Liver (tissue), 9 donors: Measurements from ENCODE around the gene LGALS9C. TPM values are rescaled to one million over a fixed set of nuclear protein-coding genes. Genes with fewer than 3 reads are reported as not detected.
"Not testable (repeated sequence)": the region's sequence is repeated elsewhere in the genome, so short reads cannot be mapped to it uniquely, and the experiment has no call there.

Experiments used
- DNase-seq: peaks from one replicate; pipeline ENCODE4 v3.0.0-alpha.2; 2017; ENCODE audit warnings: low spot score
- H3K27ac ChIP-seq, 2 donors: one replicate each; pipeline ENCODE4 v1.7.0; 2013; ENCODE audit warnings: inconsistent platforms in 2 of 2, low read length in 2 of 2, control low read depth in 1 of 2, low read depth in 1 of 2, mild to moderate bottlenecking in 1 of 2
- H3K27me3 ChIP-seq, 4 donors: one replicate each; pipeline versions ENCODE4 v1.6.1 to v1.7.0; 2013; ENCODE audit warnings: low read length in 3 of 4, inconsistent platforms in 1 of 4, mild to moderate bottlenecking in 1 of 4, moderate library complexity in 1 of 4; ENCODE audit not compliant: control insufficient read depth in 4 of 4, insufficient read depth in 4 of 4
- H3K36me3 ChIP-seq, 4 donors: one replicate each; pipeline versions ENCODE4 v1.6.1 to v1.7.0; 2013; ENCODE audit warnings: low read length in 3 of 4, mild to moderate bottlenecking in 3 of 4, low read depth in 1 of 4, moderate library complexity in 1 of 4; ENCODE audit not compliant: control insufficient read depth in 4 of 4, insufficient read depth in 3 of 4
- H3K4me1 ChIP-seq, 4 donors: one replicate each; pipeline versions ENCODE4 v1.6.1 to v1.7.0; 2013; ENCODE audit warnings: low read length in 3 of 4, mild to moderate bottlenecking in 3 of 4, moderate library complexity in 1 of 4; ENCODE audit not compliant: control insufficient read depth in 4 of 4, insufficient read depth in 4 of 4
- H3K4me3 ChIP-seq, 3 donors: one replicate each; pipeline versions ENCODE4 v1.6.1 to v1.7.0; 2013; ENCODE audit warnings: low read length in 3 of 3, control low read depth in 1 of 3, low read depth in 1 of 3, mild to moderate bottlenecking in 1 of 3
- H3K9ac ChIP-seq, 2 donors: one replicate each; pipeline ENCODE4 v1.7.0; 2013; ENCODE audit warnings: low read length in 2 of 2, mild to moderate bottlenecking in 2 of 2, moderate library complexity in 2 of 2, control low read depth in 1 of 2, low read depth in 1 of 2
- H3K9me3 ChIP-seq, 4 donors: one replicate each; pipeline versions ENCODE4 v1.6.1 to v1.7.0; 2013; ENCODE audit warnings: low read length in 3 of 4; ENCODE audit not compliant: control insufficient read depth in 4 of 4
- HNF4A ChIP-seq, 2 donors: conservative IDR thresholded peaks; 2 replicates each; pipeline ENCODE4 v1.6.1; 2016; ENCODE audit warnings: antibody characterized with exemption in 2 of 2, mild to moderate bottlenecking in 2 of 2
- RAD21 ChIP-seq, 2 donors: IDR thresholded peaks; 2 replicates each; pipeline ENCODE4 v1.6.1; 2016; ENCODE audit warnings: antibody characterized with exemption in 2 of 2, mild to moderate bottlenecking in 2 of 2
- RXRA ChIP-seq, 2 donors: IDR thresholded peaks; 2 replicates each; pipeline ENCODE4 v1.6.1; 2017 to 2018; ENCODE audit warnings: antibody characterized with exemption in 2 of 2, mild to moderate bottlenecking in 1 of 2
- SP1 ChIP-seq: IDR thresholded peaks from 2 replicates; pipeline ENCODE4 v1.6.1; 2018; ENCODE audit warnings: antibody characterized with exemption, mild to moderate bottlenecking
- WGBS: extraction: QIAGEN DNeasy Blood & Tissue Kit; methylation state at CpG from one replicate; pipeline ENCODE4 v1.1.7; 2013; 5-methylcytosine and 5-hydroxymethylcytosine counted together
- polyA plus RNA-seq, 2 donors: library from polyadenylated mRNA; stranded (reverse) in 1 of 2; unstranded in 1 of 2; fragments of 200-250 nt in 1 of 2; fragments of >200 nt in 1 of 2; fragmentation: Nextera tagmentation in 1 of 2; extraction: Ambion mirVana in 1 of 2; gene quantifications; one replicate each; pipeline versions ENCODE4 v1.2.1 to v1.2.3, GENCODE V29; 2013 to 2015
- total RNA-seq, 2 donors: library from RNA; depleted of rRNA; stranded (reverse); fragments of >200 nt; gene quantifications; one replicate each; pipeline ENCODE4 v1.2.3, GENCODE V29; 2014
- donor health status: healthy.
- donor health status: healthy.
- donor health status: healthy.
- donor health status: healthy.
- donor health status: healthy.

Gene LGALS9C
- total and polyA plus RNA-seq, 4 donors, result 0.18 to 0.25 (median 0.24) TPM; not detected in 1

- not testable (repeated sequence) for H3K27me3 ChIP-seq, H3K9me3 ChIP-seq, H3K4me1 ChIP-seq, H3K4me3 ChIP-seq, H3K27ac ChIP-seq, H3K36me3 ChIP-seq, DNase-seq, H3K9ac ChIP-seq
- peak in 1 of 2 donors; percentile 14 for TF ChIP-seq RAD21 (IDR thresholded peaks at IDR 0.05)
- WGBS, result 89% methylated on average over 7 of the region's 9 CpGs
Measured at GRCh38 chr17:18525015-18525414, 48.4 kb downstream of the LGALS9C start.

GRCh38 chr17:18526168-18526800, 49.7 kb downstream of the LGALS9C start:
- H3K27me3 ChIP-seq, H3K27ac ChIP-seq, H3K9ac ChIP-seq, H3K4me1 ChIP-seq, H3K4me3 ChIP-seq, DNase-seq, H3K9me3 ChIP-seq, H3K36me3 ChIP-seq: not testable (repeated sequence)
- WGBS, result 93% methylated on average over 10 of the region's 12 CpGs

- not testable (repeated sequence) for H3K9me3 ChIP-seq, H3K4me1 ChIP-seq, H3K36me3 ChIP-seq, H3K9ac ChIP-seq, H3K27ac ChIP-seq, H3K27me3 ChIP-seq, DNase-seq, H3K4me3 ChIP-seq
- 88% methylated on average over 8 of the region's 8 CpGs for WGBS
Measured at GRCh38 chr17:18527354-18527753, 50.8 kb downstream of the LGALS9C start.

GRCh38 chr17:18528435-18528834, 51.8 kb downstream of the LGALS9C start:
- DNase-seq, result not testable (repeated sequence)

GRCh38 chr17:18528899-18529500, 52.4 kb downstream of the LGALS9C start:
- H3K27ac ChIP-seq, H3K27me3 ChIP-seq, H3K4me3 ChIP-seq, H3K9ac ChIP-seq, H3K4me1 ChIP-seq, H3K36me3 ChIP-seq, H3K9me3 ChIP-seq, DNase-seq: not testable (repeated sequence)
- WGBS, result 79% methylated on average over 4 of the region's 4 CpGs

More at GRCh38 chr17:18528435-18528834, 51.8 kb downstream of the LGALS9C start:
- TF ChIP-seq HNF4A (conservative IDR thresholded peaks at IDR 0.05) (peak in 1 of 2 donors; percentile 7), SP1 (peak; percentile 8), RXRA (IDR thresholded peaks at IDR 0.05) (peak in 1 of 2 donors; percentile 22)
- H3K27me3 ChIP-seq, H3K36me3 ChIP-seq, H3K9me3 ChIP-seq, H3K4me3 ChIP-seq, H3K4me1 ChIP-seq, H3K9ac ChIP-seq, H3K27ac ChIP-seq: not testable (repeated sequence)
- WGBS, result 65% methylated on average over 4 of the region's 6 CpGs
